RWPE2 (cell line): ENCODE measurements around the gene EVI2A.
"Not testable (repeated sequence)": the region's sequence is repeated elsewhere in the genome, so short reads cannot be mapped to it uniquely, and the experiment has no call there.

Experiments
- ATAC-seq: fragments of 200-7000 bp; cut with Tn5 transposase; 3 replicates; pipeline ENCODE4 v1.9.1; 2021; ENCODE audit warnings: low read depth
- DNase-seq: peaks from one replicate; pipeline ENCODE4 v3.0.0-alpha.2; 2020; ENCODE audit warnings: low spot score
- H3K27ac ChIP-seq: fragments of 450-650 bp; 2 replicates; pipeline ENCODE4 v1.5.1; 2017; ENCODE audit warnings: mild to moderate bottlenecking; ENCODE audit not compliant: poor library complexity, severe bottlenecking
- H3K27me3 ChIP-seq: fragments of 250-450 bp; sonication (Bioruptor Pico); 2 replicates; pipeline ENCODE4 v1.5.1; 2021; ENCODE audit warnings: mild to moderate bottlenecking, moderate library complexity; ENCODE audit not compliant: insufficient read depth, poor library complexity, severe bottlenecking
- H3K36me3 ChIP-seq: fragments of 250-450 bp; sonication (Bioruptor Pico); 2 replicates; pipeline ENCODE4 v1.5.1; 2020; ENCODE audit warnings: low read depth, mild to moderate bottlenecking, moderate library complexity
- H3K4me1 ChIP-seq: fragments of 250-450 bp; sonication (Bioruptor Pico); 2 replicates; pipeline ENCODE4 v1.5.1; 2021; ENCODE audit warnings: mild to moderate bottlenecking, moderate library complexity; ENCODE audit not compliant: insufficient read depth, poor library complexity, severe bottlenecking
- H3K4me3 ChIP-seq: fragments of 250-450 bp; sonication (Bioruptor Pico); 2 replicates; pipeline ENCODE4 v1.5.1; 2021; ENCODE audit warnings: mild to moderate bottlenecking, moderate library complexity; ENCODE audit not compliant: severe bottlenecking
- H3K9me3 ChIP-seq: fragments of 250-450 bp; sonication (Bioruptor Pico); 2 replicates; pipeline ENCODE4 v1.5.1; 2021; ENCODE audit warnings: mild to moderate bottlenecking, moderate library complexity; ENCODE audit not compliant: severe bottlenecking
- CTCF ChIP-seq: fragments of 450-650 bp; IDR thresholded peaks from one replicate; pipeline ENCODE4 v1.5.1; 2017; ENCODE audit warnings: mild to moderate bottlenecking, moderate library complexity; ENCODE audit not compliant: poor library complexity, severe bottlenecking

EVI2A gene

DNA sequence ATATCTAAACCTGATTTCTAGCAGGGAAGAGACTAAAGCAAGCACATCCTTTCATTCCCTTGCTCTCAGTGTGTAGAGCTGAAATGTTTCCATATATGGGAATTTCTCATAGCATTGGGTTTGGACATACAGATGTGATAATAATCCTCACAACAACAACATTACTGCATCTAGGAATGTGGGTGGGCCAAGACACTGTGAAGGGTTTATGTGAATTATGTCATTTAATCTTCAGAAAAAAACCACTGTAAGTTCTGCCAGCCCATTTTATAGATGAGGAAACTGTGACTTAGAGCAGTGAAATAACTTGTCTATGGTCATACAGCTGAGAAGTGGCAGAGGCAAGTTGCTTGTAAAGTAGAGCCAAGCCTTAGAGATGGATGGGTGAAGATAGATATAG, 29.6 kb downstream of the EVI2A start:
- DNase-seq (no peak), ATAC-seq (no peak)
- H3K4me3 ChIP-seq: no peak overlapping the region
- no peak overlapping the region for H3K27ac ChIP-seq
- peaks cover 10% of the 10 kb centered on the region for H3K4me1 ChIP-seq
- H3K9me3 ChIP-seq: no peaks in the 10 kb centered on the region
- H3K27me3 ChIP-seq: no peaks in the 10 kb centered on the region
- no peak for TF ChIP-seq CTCF
- peaks cover 26% of the 10 kb centered on the region; the same call in 1 of the 2 replicates for H3K36me3 ChIP-seq

- H3K4me1 ChIP-seq: peaks cover 10% of the 10 kb centered on the region
- no peak overlapping the region for H3K27ac ChIP-seq
- no peaks in the 10 kb centered on the region for H3K9me3 ChIP-seq
- no peak overlapping the region for H3K4me3 ChIP-seq
- H3K36me3 ChIP-seq: peaks cover 26% of the 10 kb centered on the region; the same call in 1 of the 2 replicates
- TF ChIP-seq CTCF: no peak
- ATAC-seq (no peak), DNase-seq (no peak)
- H3K27me3 ChIP-seq: no peaks in the 10 kb centered on the region
Observed at GRCh38 chr17:31289790-31290189, 31.6 kb downstream of the EVI2A start.

DNA sequence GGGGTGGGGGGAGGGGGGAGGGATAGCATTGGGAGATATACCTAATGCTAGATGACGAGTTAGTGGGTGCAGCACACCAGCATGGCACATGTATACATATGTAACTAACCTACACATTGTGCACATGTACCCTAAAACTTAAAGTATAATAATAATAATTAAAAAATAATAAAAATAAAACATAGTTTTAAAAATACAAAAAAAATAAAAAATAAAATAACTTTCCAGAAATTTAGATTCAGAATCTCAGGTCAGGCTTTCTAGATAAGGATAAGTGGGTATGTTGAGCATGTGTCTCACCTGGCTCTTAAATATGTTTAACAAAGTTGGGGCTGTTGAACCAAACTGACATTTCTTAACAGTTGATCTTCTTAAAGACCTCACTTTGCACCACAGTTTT, 33.5 kb downstream of the EVI2A start:
- not testable (repeated sequence) for DNase-seq, ATAC-seq, H3K27me3 ChIP-seq, H3K27ac ChIP-seq, H3K4me3 ChIP-seq, H3K9me3 ChIP-seq
- Histone ChIP-seq H3K36me3 (peaks cover 26% of the 10 kb centered on the region), H3K4me1 (peaks cover 10% of the 10 kb centered on the region)

- TF ChIP-seq CTCF: no peak
- no peaks in the 10 kb centered on the region for H3K9me3 ChIP-seq
- no peak for ATAC-seq
- H3K27ac ChIP-seq: no peak overlapping the region
- H3K36me3 ChIP-seq: peaks cover 24% of the 10 kb centered on the region
- no peak overlapping the region for H3K4me3 ChIP-seq
- no peak for DNase-seq
- peaks cover 10% of the 10 kb centered on the region for H3K4me1 ChIP-seq
- H3K27me3 ChIP-seq: no peaks in the 10 kb centered on the region
Observed at GRCh38 chr17:31286587-31286986, 34.8 kb downstream of the EVI2A start.

- Histone ChIP-seq H3K4me1 (no peaks in the 10 kb centered on the region), H3K9me3 (no peaks in the 10 kb centered on the region), H3K27ac (no peak overlapping the region), H3K4me3 (no peak overlapping the region), H3K27me3 (no peaks in the 10 kb centered on the region), H3K36me3 (peaks cover 15% of the 10 kb centered on the region; the same call in 1 of the 2 replicates)
- no peak for ATAC-seq
- no peak for TF ChIP-seq CTCF
- DNase-seq: no peak
Observed at GRCh38 chr17:31283841-31284240, 37.6 kb downstream of the EVI2A start.
